ENCODE data around the gene LRRK2.

DNA sequence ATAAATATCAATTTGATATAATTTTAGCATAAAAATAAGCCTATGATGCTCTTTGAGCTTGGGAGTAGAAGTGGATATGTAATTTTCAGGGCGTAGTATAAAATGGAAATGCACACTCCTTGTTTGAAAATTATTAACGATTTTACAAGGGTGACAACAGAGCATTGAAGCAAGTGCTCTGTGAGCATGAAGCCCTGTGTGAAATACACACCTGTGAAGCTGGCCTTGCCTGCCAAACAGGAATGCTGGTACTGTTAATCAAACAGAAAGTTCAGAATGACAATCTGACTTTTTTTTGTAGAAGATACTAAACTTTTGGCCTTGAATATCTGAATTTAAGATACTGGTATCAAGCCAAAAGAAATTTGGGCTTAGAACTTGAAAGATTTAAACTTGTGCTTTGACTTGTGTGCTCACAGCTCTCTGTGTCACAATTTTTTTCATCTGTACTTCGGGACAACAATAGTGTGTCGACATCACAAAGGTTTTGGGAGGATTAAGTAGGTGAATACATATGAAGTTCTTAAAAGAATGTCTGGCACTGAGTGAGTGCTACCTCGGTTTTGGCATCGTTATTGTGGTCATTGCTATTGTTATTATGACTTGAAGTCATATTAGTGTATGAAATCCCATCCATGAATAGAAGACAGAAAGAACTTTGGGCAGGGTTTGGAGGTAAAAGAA is 47.3 kb downstream of the LRRK2 start:
- TF ChIP-seq POLR2A (IDR thresholded peaks at IDR 0.05): no peak
- TF ChIP-seq, protein P1, sequence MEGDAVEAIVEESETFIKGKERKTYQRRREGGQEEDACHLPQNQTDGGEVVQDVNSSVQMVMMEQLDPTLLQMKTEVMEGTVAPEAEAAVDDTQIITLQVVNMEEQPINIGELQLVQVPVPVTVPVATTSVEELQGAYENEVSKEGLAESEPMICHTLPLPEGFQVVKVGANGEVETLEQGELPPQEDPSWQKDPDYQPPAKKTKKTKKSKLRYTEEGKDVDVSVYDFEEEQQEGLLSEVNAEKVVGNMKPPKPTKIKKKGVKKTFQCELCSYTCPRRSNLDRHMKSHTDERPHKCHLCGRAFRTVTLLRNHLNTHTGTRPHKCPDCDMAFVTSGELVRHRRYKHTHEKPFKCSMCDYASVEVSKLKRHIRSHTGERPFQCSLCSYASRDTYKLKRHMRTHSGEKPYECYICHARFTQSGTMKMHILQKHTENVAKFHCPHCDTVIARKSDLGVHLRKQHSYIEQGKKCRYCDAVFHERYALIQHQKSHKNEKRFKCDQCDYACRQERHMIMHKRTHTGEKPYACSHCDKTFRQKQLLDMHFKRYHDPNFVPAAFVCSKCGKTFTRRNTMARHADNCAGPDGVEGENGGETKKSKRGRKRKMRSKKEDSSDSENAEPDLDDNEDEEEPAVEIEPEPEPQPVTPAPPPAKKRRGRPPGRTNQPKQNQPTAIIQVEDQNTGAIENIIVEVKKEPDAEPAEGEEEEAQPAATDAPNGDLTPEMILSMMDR (IDR thresholded peaks at IDR 0.05): no peak

All from body of pancreas (tissue), 4 donors.